ENCODE data around the gene ZNF502.

Gene ZNF502

GRCh38 chr3:44712455-44713075 lies at the start of gene ZNF502:
TSS of gene ZNF502 (plus strand) at chr3:44712660. CDS start at chr3:44720262, 7,602 bp downstream.
- peaks cover 5% of the 10 kb centered on the region; the same call in 1 of the 2 replicates for H3K9me3 ChIP-seq (ENCODE audit: insufficient read depth, low read depth, low read length)
- no peak within 1 kb of the TSS for H3K9ac ChIP-seq (ENCODE audit: low read depth, low read length, poor library complexity, severe bottlenecking)
- no peaks in the 10 kb centered on the region for H3K4me1 ChIP-seq (ENCODE audit: insufficient read depth, low read length, poor library complexity, severe bottlenecking)
- no peak within 1 kb of the TSS for H3K4me2 ChIP-seq (ENCODE audit: low read depth, low read length, poor library complexity, severe bottlenecking)
- no peaks in the 10 kb centered on the region for H3K27me3 ChIP-seq (ENCODE audit: insufficient read depth, low read length, poor library complexity, severe bottlenecking)
- H3K4me3 ChIP-seq (ENCODE audit: low read length, poor library complexity, severe bottlenecking) = no peak within 1 kb of the TSS
- H3K36me3 ChIP-seq (ENCODE audit: insufficient read depth, low read length) = no peaks in the 10 kb centered on the region
- H3F3A ChIP-seq (ENCODE audit: low read depth) = no peaks in the 10 kb centered on the region
- H4K20me1 ChIP-seq (ENCODE audit: insufficient read depth, low read length, poor library complexity, severe bottlenecking) = no peaks in the 10 kb centered on the region
- TF ChIP-seq EZH2phosphoT487 (IDR thresholded peaks at IDR 0.05; ENCODE audit: borderline replicate concordance) = no peak
- TF ChIP-seq CTCF (conservative IDR thresholded peaks at IDR 0.05; ENCODE audit: low read length) = no peak
- H3K79me2 ChIP-seq (ENCODE audit: insufficient read depth, low read length) = no peaks in the 10 kb centered on the region
- no peaks in the 10 kb centered on the region for H3K9me2 ChIP-seq (replicated peaks; ENCODE audit: low read depth, low read length)
- no peak within 1 kb of the TSS for H2AFZ ChIP-seq (ENCODE audit: low read length)

DNA sequence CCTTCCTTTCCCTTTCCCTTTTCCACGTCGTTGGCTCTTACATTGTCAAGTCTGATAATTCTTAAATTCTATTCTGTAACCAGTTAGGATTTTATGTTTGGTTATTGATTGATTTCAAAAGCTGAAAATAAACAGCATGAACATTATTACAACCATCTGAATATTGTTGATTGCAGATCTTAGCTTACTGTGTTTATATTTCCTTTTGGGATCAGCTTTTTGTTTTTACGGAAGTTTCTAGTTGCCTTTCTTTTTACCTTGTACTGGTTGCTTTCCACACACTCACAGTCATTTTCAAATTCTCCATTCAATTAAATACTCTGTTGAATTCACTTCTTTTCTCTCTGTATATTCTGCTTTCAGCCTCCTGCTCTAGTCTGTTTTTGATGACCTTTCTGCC lies 47.3 kb upstream of the ZNF502 start:
- TF ChIP-seq CTCF (conservative IDR thresholded peaks at IDR 0.05; ENCODE audit: low read length) = no peak
- TF ChIP-seq EZH2phosphoT487 (IDR thresholded peaks at IDR 0.05; ENCODE audit: borderline replicate concordance) = no peak
- Histone ChIP-seq H3K9ac (ENCODE audit: low read depth, low read length, poor library complexity, severe bottlenecking) (no peak overlapping the region), H3F3A (ENCODE audit: low read depth) (no peaks in the 10 kb centered on the region), H3K36me3 (ENCODE audit: insufficient read depth, low read length) (no peaks in the 10 kb centered on the region), H3K4me2 (ENCODE audit: low read depth, low read length, poor library complexity, severe bottlenecking) (no peak overlapping the region), H3K4me1 (ENCODE audit: insufficient read depth, low read length, poor library complexity, severe bottlenecking) (no peaks in the 10 kb centered on the region), H4K20me1 (ENCODE audit: insufficient read depth, low read length, poor library complexity, severe bottlenecking) (no peaks in the 10 kb centered on the region), H3K27me3 (ENCODE audit: insufficient read depth, low read length, poor library complexity, severe bottlenecking) (no peaks in the 10 kb centered on the region), H3K79me2 (ENCODE audit: insufficient read depth, low read length) (no peaks in the 10 kb centered on the region), H3K9me3 (ENCODE audit: insufficient read depth, low read depth, low read length) (no peaks in the 10 kb centered on the region), H3K9me2 (replicated peaks; ENCODE audit: low read depth, low read length) (no peaks in the 10 kb centered on the region), H2AFZ (ENCODE audit: low read length) (no peak overlapping the region), H3K4me3 (ENCODE audit: low read length, poor library complexity, severe bottlenecking) (no peak overlapping the region)

GRCh38 chr3:44666346-44666745 lies 46.1 kb upstream of the ZNF502 start:
- no peak overlapping the region for H2AFZ ChIP-seq (ENCODE audit: low read length)
- no peak overlapping the region for H3K4me3 ChIP-seq (ENCODE audit: low read length, poor library complexity, severe bottlenecking)
- no peaks in the 10 kb centered on the region for H3K4me1 ChIP-seq (ENCODE audit: insufficient read depth, low read length, poor library complexity, severe bottlenecking)
- H3K79me2 ChIP-seq (ENCODE audit: insufficient read depth, low read length) = no peaks in the 10 kb centered on the region
- H3K9ac ChIP-seq (ENCODE audit: low read depth, low read length, poor library complexity, severe bottlenecking) = no peak overlapping the region
- H3F3A ChIP-seq (ENCODE audit: low read depth) = no peaks in the 10 kb centered on the region
- no peaks in the 10 kb centered on the region for H4K20me1 ChIP-seq (ENCODE audit: insufficient read depth, low read length, poor library complexity, severe bottlenecking)
- no peaks in the 10 kb centered on the region for H3K9me2 ChIP-seq (replicated peaks; ENCODE audit: low read depth, low read length)
- H3K27me3 ChIP-seq (ENCODE audit: insufficient read depth, low read length, poor library complexity, severe bottlenecking) = no peaks in the 10 kb centered on the region
- no peak overlapping the region for H3K4me2 ChIP-seq (ENCODE audit: low read depth, low read length, poor library complexity, severe bottlenecking)
- no peaks in the 10 kb centered on the region for H3K9me3 ChIP-seq (ENCODE audit: insufficient read depth, low read depth, low read length)
- H3K36me3 ChIP-seq (ENCODE audit: insufficient read depth, low read length) = no peaks in the 10 kb centered on the region
- TF ChIP-seq EZH2phosphoT487 (IDR thresholded peaks at IDR 0.05; ENCODE audit: borderline replicate concordance) (no peak), CTCF (conservative IDR thresholded peaks at IDR 0.05; ENCODE audit: low read length) (no peak)

Data from Loucy (cell line).